Measurements from ENCODE around the gene PHLDB2.

DNA sequence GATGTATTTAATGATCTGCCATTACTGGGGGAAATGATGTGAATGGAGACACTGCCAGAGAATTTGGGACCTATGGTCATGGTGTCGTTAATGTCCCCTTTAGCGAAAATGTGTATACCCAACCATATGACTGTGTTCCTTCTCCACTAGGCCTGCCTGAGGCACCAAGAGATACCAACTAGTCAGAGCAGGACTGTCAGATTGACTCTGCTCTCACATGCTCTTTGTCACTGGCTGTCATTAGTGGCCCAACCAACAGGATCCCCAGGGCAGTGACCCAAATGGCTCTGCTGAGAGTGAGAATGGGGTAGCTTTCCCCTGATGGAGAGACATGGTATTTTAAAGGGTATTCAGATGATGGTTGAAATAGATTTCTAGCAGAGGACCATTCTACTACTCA is 142.5 kb downstream of the PHLDB2 start:
- TF ChIP-seq POLR2AphosphoS5 (IDR thresholded peaks at IDR 0.05; ENCODE audit: low read depth, low read length) (no peak), EZH2 (IDR thresholded peaks at IDR 0.05) (no peak), TCF7L2 (IDR thresholded peaks at IDR 0.05; ENCODE audit: borderline replicate concordance, extremely low read depth, insufficient read depth, insufficient read length) (no peak), ZNF274 (IDR thresholded peaks at IDR 0.05; ENCODE audit: low read depth, low read length) (no peak), RAD21 (IDR thresholded peaks at IDR 0.05; ENCODE audit: low read depth) (no peak), CEBPB (IDR thresholded peaks at IDR 0.05; ENCODE audit: low read depth) (no peak), POLR2A (IDR thresholded peaks at IDR 0.05; ENCODE audit: borderline replicate concordance, extremely low read depth, insufficient read depth, insufficient read length) (no peak), EZH2phosphoT487 (IDR thresholded peaks at IDR 0.05; ENCODE audit: borderline replicate concordance) (no peak), SP1 (IDR thresholded peaks at IDR 0.05; ENCODE audit: low read depth) (no peak)
- TF ChIP-seq, protein P1, sequence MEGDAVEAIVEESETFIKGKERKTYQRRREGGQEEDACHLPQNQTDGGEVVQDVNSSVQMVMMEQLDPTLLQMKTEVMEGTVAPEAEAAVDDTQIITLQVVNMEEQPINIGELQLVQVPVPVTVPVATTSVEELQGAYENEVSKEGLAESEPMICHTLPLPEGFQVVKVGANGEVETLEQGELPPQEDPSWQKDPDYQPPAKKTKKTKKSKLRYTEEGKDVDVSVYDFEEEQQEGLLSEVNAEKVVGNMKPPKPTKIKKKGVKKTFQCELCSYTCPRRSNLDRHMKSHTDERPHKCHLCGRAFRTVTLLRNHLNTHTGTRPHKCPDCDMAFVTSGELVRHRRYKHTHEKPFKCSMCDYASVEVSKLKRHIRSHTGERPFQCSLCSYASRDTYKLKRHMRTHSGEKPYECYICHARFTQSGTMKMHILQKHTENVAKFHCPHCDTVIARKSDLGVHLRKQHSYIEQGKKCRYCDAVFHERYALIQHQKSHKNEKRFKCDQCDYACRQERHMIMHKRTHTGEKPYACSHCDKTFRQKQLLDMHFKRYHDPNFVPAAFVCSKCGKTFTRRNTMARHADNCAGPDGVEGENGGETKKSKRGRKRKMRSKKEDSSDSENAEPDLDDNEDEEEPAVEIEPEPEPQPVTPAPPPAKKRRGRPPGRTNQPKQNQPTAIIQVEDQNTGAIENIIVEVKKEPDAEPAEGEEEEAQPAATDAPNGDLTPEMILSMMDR (IDR thresholded peaks at IDR 0.05 in 2 of 3, conservative IDR thresholded peaks at IDR 0.05 in 1 of 3; ENCODE audit: borderline replicate concordance in 1 of 3, insufficient read depth in 1 of 3, low read depth in 2 of 3, low read length in 2 of 3): no peak
- TF ChIP-seq, protein P2, sequence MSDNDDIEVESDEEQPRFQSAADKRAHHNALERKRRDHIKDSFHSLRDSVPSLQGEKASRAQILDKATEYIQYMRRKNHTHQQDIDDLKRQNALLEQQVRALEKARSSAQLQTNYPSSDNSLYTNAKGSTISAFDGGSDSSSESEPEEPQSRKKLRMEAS (IDR thresholded peaks at IDR 0.05): no peak
- TF ChIP-seq, protein P3, sequence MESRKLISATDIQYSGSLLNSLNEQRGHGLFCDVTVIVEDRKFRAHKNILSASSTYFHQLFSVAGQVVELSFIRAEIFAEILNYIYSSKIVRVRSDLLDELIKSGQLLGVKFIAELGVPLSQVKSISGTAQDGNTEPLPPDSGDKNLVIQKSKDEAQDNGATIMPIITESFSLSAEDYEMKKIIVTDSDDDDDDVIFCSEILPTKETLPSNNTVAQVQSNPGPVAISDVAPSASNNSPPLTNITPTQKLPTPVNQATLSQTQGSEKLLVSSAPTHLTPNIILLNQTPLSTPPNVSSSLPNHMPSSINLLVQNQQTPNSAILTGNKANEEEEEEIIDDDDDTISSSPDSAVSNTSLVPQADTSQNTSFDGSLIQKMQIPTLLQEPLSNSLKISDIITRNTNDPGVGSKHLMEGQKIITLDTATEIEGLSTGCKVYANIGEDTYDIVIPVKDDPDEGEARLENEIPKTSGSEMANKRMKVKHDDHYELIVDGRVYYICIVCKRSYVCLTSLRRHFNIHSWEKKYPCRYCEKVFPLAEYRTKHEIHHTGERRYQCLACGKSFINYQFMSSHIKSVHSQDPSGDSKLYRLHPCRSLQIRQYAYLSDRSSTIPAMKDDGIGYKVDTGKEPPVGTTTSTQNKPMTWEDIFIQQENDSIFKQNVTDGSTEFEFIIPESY (IDR thresholded peaks at IDR 0.05; ENCODE audit: extremely low read depth, insufficient replicate concordance, low read length): no peak
- TF ChIP-seq, protein P4, sequence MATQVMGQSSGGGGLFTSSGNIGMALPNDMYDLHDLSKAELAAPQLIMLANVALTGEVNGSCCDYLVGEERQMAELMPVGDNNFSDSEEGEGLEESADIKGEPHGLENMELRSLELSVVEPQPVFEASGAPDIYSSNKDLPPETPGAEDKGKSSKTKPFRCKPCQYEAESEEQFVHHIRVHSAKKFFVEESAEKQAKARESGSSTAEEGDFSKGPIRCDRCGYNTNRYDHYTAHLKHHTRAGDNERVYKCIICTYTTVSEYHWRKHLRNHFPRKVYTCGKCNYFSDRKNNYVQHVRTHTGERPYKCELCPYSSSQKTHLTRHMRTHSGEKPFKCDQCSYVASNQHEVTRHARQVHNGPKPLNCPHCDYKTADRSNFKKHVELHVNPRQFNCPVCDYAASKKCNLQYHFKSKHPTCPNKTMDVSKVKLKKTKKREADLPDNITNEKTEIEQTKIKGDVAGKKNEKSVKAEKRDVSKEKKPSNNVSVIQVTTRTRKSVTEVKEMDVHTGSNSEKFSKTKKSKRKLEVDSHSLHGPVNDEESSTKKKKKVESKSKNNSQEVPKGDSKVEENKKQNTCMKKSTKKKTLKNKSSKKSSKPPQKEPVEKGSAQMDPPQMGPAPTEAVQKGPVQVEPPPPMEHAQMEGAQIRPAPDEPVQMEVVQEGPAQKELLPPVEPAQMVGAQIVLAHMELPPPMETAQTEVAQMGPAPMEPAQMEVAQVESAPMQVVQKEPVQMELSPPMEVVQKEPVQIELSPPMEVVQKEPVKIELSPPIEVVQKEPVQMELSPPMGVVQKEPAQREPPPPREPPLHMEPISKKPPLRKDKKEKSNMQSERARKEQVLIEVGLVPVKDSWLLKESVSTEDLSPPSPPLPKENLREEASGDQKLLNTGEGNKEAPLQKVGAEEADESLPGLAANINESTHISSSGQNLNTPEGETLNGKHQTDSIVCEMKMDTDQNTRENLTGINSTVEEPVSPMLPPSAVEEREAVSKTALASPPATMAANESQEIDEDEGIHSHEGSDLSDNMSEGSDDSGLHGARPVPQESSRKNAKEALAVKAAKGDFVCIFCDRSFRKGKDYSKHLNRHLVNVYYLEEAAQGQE (IDR thresholded peaks at IDR 0.05; ENCODE audit: low read depth): no peak
